ENCODE results near the gene TNIP2. TPM values are rescaled to one million over a fixed set of nuclear protein-coding genes. Genes with fewer than 3 reads are reported as not detected.

Gene TNIP2
- total RNA-seq, 1 experiment from 2014 or later: 31.9 TPM

- DNase-seq (ENCODE audit: low spot score): no peak
- Histone ChIP-seq H3K4me3 (ENCODE audit: low read depth, low read length, poor library complexity, severe bottlenecking) (no peak overlapping the region), H3K27ac (ENCODE audit: low read depth, low read length, poor library complexity, severe bottlenecking) (no peak overlapping the region), H3K9me3 (ENCODE audit: low read depth, low read length, poor library complexity, severe bottlenecking) (no peaks in the 10 kb centered on the region), H3K4me1 (ENCODE audit: insufficient read depth, low read length, poor library complexity, severe bottlenecking) (no peaks in the 10 kb centered on the region), H3K36me3 (ENCODE audit: insufficient read depth, low read length, poor library complexity, severe bottlenecking) (peaks cover 30% of the 10 kb centered on the region), H3K27me3 (replicated peaks; ENCODE audit: insufficient read depth, low read depth, low read length, poor library complexity) (no peaks in the 10 kb centered on the region)
- TF ChIP-seq CTCF (conservative IDR thresholded peaks at IDR 0.05; ENCODE audit: low read depth, low read length) (no peak), EZH2 (IDR thresholded peaks at IDR 0.05; ENCODE audit: borderline replicate concordance, low read depth, low read length, poor library complexity, severe bottlenecking) (no peak)
- no TSS peak for BruUV-seq (replicated peaks)
- ChIA-PET POLR2A (ENCODE audit: low non-redundant PET) (no interaction called here), CTCF (no interaction called here)
- intact Hi-C loops (cut with micrococcal nuclease; ENCODE audit: unreplicated experiment): no loop called here
These were observed 41.2 kb downstream of the TNIP2 start for GRCh38 chr4:2714918-2715317.

- no TSS peak for BruUV-seq (replicated peaks)
- ChIA-PET CTCF (no interaction called here), POLR2A (ENCODE audit: low non-redundant PET) (no interaction called here)
- H3K36me3 ChIP-seq (ENCODE audit: insufficient read depth, low read length, poor library complexity, severe bottlenecking): peaks cover 30% of the 10 kb centered on the region
- no peaks in the 10 kb centered on the region for H3K4me1 ChIP-seq (ENCODE audit: insufficient read depth, low read length, poor library complexity, severe bottlenecking)
- TF ChIP-seq CTCF (conservative IDR thresholded peaks at IDR 0.05; ENCODE audit: low read depth, low read length): no peak
- TF ChIP-seq EZH2 (IDR thresholded peaks at IDR 0.05; ENCODE audit: borderline replicate concordance, low read depth, low read length, poor library complexity, severe bottlenecking): no peak
- intact Hi-C loops (cut with micrococcal nuclease; ENCODE audit: unreplicated experiment): no loop called here
- DNase-seq (ENCODE audit: low spot score): no peak
- H3K4me3 ChIP-seq (ENCODE audit: low read depth, low read length, poor library complexity, severe bottlenecking): no peak overlapping the region
- no peaks in the 10 kb centered on the region for H3K9me3 ChIP-seq (ENCODE audit: low read depth, low read length, poor library complexity, severe bottlenecking)
- H3K27ac ChIP-seq (ENCODE audit: low read depth, low read length, poor library complexity, severe bottlenecking): no peak overlapping the region
- no peaks in the 10 kb centered on the region for H3K27me3 ChIP-seq (replicated peaks; ENCODE audit: insufficient read depth, low read depth, low read length, poor library complexity)
These were observed 41.9 kb downstream of the TNIP2 start for GRCh38 chr4:2714061-2714770.

- DNase-seq (ENCODE audit: low spot score): no peak
- POLR2A ChIA-PET (ENCODE audit: low non-redundant PET): no interaction called here
- Histone ChIP-seq H3K4me3 (ENCODE audit: low read depth, low read length, poor library complexity, severe bottlenecking) (no peak overlapping the region), H3K9me3 (ENCODE audit: low read depth, low read length, poor library complexity, severe bottlenecking) (no peaks in the 10 kb centered on the region), H3K27ac (ENCODE audit: low read depth, low read length, poor library complexity, severe bottlenecking) (no peak overlapping the region), H3K4me1 (ENCODE audit: insufficient read depth, low read length, poor library complexity, severe bottlenecking) (no peaks in the 10 kb centered on the region), H3K36me3 (ENCODE audit: insufficient read depth, low read length, poor library complexity, severe bottlenecking) (peaks cover 22% of the 10 kb centered on the region), H3K27me3 (replicated peaks; ENCODE audit: insufficient read depth, low read depth, low read length, poor library complexity) (no peaks in the 10 kb centered on the region)
- TF ChIP-seq EZH2 (IDR thresholded peaks at IDR 0.05; ENCODE audit: borderline replicate concordance, low read depth, low read length, poor library complexity, severe bottlenecking) (no peak), CTCF (conservative IDR thresholded peaks at IDR 0.05; ENCODE audit: low read depth, low read length) (no peak)
- no TSS peak for BruUV-seq (replicated peaks)
- intact Hi-C loops (cut with micrococcal nuclease; ENCODE audit: unreplicated experiment): no loop called here
- CTCF ChIA-PET: no interaction called here
These were observed 42.8 kb downstream of the TNIP2 start for GRCh38 chr4:2713337-2713736.

All from A673 (cell line).